ENCODE data around the gene MGAT5. TPM values are rescaled to one million over a fixed set of nuclear protein-coding genes. Genes with fewer than 3 reads are reported as not detected.

The MGAT5 gene
- total RNA-seq, 4 donors from 2014 or later: 34.1 to 47.5 (median 42.6) TPM

DNA sequence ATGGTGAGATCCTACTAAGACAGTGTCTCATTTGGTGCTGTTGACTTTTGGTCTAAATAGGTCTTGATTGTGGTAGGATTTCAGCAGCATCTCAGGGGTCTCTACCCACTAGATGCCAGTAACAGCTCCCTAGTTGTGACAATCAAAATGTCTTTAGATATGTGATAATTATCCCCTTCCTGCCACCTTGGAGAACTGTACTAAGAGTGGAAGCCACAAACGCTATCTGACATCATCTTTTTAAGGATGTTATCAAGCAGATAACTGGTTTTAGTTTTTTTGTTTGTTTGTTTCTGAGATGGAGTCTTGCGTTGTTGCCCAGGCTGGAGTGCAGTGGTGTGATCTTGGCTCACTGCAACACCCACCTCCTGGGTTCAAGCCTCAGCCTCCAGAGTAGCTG, 3.1 kb downstream of the MGAT5 start:
- Histone ChIP-seq H3K9me3 (no peaks in the 10 kb centered on the region), H3K4me1 (peaks cover 0 to 67% (median 57%) of the 10 kb centered on the region in 4 donors), H3K36me3 (no peaks in the 10 kb centered on the region), H3K4me3 (no peak overlapping the region), H3K27ac (no peak overlapping the region), H3K27me3 (no peaks in the 10 kb centered on the region)
- TF ChIP-seq, protein P1, sequence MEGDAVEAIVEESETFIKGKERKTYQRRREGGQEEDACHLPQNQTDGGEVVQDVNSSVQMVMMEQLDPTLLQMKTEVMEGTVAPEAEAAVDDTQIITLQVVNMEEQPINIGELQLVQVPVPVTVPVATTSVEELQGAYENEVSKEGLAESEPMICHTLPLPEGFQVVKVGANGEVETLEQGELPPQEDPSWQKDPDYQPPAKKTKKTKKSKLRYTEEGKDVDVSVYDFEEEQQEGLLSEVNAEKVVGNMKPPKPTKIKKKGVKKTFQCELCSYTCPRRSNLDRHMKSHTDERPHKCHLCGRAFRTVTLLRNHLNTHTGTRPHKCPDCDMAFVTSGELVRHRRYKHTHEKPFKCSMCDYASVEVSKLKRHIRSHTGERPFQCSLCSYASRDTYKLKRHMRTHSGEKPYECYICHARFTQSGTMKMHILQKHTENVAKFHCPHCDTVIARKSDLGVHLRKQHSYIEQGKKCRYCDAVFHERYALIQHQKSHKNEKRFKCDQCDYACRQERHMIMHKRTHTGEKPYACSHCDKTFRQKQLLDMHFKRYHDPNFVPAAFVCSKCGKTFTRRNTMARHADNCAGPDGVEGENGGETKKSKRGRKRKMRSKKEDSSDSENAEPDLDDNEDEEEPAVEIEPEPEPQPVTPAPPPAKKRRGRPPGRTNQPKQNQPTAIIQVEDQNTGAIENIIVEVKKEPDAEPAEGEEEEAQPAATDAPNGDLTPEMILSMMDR (IDR thresholded peaks at IDR 0.05): no peak
- TF ChIP-seq POLR2A (IDR thresholded peaks at IDR 0.05) (no peak), EP300 (IDR thresholded peaks at IDR 0.05) (no peak)
- WGBS, 2 donors: 94 to 97% methylated on average over 2 of the region's 2 CpGs
- no peak for DNase-seq (ENCODE audit: low spot score in 2 of 2)

DNA sequence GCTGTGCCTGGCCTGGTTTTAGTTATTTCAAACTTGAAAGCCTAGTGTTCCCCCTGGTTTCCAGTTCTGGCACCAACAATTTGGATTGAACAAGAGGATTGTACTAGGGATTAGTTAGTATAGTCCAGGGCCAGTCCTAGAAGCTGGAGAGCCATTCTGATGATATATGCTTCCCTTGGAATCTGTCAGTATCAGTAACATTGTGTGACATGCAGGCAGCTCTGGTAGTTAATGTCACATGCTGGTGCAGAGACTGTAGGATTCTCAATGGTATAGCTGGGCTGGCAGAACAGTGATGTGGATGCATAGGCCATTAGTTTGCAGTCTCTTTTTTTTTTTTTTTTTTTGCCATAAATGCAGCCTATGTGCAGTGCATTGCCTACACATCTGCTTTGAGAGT, 3.6 kb downstream of the MGAT5 start:
- TF ChIP-seq, protein P1 (IDR thresholded peaks at IDR 0.05): no peak
- TF ChIP-seq POLR2A (IDR thresholded peaks at IDR 0.05) (no peak), EP300 (IDR thresholded peaks at IDR 0.05) (no peak)
- Histone ChIP-seq H3K36me3 (no peaks in the 10 kb centered on the region), H3K27me3 (no peaks in the 10 kb centered on the region), H3K4me3 (no peak overlapping the region), H3K4me1 (peaks cover 0 to 69% (median 60%) of the 10 kb centered on the region in 4 donors), H3K9me3 (no peaks in the 10 kb centered on the region), H3K27ac (no peak overlapping the region)
- DNase-seq (ENCODE audit: low spot score in 2 of 2): no peak

DNA sequence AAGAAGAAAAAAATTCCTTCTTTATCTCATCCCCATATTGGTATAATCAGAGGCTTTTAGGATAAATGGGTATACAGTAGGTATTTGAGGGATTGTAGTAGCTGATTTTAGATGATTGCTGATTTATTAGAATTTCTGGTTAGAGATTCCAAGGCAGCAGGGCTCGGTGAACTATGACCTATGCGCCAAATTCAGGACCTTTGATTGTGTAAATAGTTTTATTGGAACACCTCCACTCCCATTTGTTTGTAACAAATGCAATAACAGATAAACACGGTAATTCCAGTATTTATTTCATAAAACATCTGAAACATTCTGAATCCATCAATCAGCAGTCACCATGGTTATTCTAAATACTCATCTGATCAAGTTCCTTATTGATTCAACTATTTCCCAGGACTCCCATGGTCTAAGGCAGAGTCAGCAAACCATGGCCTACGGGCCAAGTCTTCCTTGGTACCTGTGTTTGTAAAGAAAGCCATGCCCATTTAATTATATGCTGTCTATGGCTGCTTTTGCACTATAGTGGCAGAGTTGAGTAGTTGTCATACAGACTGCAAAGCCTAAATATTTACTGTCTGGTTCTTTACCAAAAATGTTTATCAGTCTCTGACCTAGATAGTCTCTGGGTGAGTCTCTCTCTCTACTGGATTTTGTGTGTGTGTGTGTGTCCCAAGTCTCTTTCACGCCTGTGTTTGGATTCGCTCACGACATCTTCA, 4.3 kb downstream of the MGAT5 start:
- 92% methylated on average over 7 of the region's 7 CpGs for WGBS, 2 donors
- Histone ChIP-seq H3K4me3 (no peak overlapping the region), H3K4me1 (peaks cover 0 to 74% (median 59%) of the 10 kb centered on the region in 4 donors), H3K27ac (peak overlapping the region in 3 of 4 donors; percentile 50 to 74 (median 63)), H3K36me3 (no peaks in the 10 kb centered on the region), H3K9me3 (no peaks in the 10 kb centered on the region), H3K27me3 (no peaks in the 10 kb centered on the region)
- DNase-seq (ENCODE audit: low spot score in 2 of 2): no peak
- TF ChIP-seq, protein P1 (IDR thresholded peaks at IDR 0.05): no peak
- TF ChIP-seq EP300 (IDR thresholded peaks at IDR 0.05): no peak
- TF ChIP-seq POLR2A (IDR thresholded peaks at IDR 0.05): no peak

DNA sequence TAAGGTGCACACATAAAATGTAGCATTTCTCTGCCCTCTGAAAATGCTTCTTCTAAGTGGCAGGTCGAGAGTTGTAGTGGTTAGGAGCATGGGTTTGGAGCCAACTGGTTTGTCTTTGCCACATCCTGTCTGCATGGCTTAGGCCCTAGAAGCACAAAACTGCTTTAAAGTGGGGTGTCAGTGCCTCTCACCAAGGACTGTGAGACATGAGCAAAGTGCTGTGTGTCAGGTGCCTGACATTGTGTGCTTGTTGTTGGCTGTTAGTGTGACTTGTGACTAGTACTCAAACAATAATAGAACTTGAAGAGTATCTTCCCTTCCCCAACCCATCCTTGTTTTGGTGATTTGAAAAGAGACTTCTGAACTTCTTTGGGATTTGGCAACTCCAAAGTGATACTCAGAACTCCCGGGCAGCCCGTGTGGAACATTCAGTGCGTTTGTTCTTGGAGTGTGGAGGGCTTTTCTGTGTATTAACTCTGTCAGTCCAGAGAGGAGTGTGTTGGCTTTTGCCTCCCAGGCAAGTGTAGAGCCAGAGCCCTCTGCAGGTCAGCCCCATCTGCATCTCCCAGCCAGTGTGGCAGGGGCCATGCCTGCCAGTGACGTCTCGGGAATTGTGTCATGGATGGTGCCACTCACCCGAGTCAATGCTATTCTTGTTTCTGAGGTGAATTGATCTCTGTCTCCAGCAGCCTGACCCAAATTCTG, 5.0 kb downstream of the MGAT5 start:
- Histone ChIP-seq H3K27me3 (no peaks in the 10 kb centered on the region), H3K4me3 (no peak overlapping the region), H3K27ac (peak overlapping the region in 3 of 4 donors; percentile 50 to 74 (median 63)), H3K36me3 (no peaks in the 10 kb centered on the region), H3K4me1 (peaks cover 0 to 70% (median 53%) of the 10 kb centered on the region in 4 donors), H3K9me3 (no peaks in the 10 kb centered on the region)
- TF ChIP-seq, protein P1 (IDR thresholded peaks at IDR 0.05): no peak
- TF ChIP-seq POLR2A (IDR thresholded peaks at IDR 0.05) (no peak), EP300 (IDR thresholded peaks at IDR 0.05) (no peak)
- WGBS, 2 donors: 35 to 44% methylated on average over 7 of the region's 7 CpGs
- DNase-seq (ENCODE audit: low spot score in 2 of 2): no peak

DNA sequence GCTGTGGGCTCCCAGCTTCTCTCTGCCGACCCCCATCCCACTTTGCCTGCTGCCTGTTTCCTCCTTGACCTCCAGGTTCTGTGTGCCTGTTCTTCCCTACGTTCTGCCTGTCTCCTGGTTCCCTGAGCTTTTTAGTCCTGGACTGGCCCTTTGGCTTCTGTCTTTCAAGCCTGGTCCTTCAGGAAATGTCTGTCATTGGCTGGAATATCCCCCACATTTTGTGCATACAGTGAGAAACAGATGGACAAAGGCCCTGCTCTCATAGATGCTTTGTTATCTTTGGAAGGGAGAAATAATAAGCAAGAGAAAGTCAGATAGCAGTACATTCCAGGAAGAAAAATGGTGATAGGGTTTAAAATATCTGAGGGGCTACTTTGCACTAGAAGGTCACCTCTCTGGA, 5.7 kb downstream of the MGAT5 start:
- H3K27me3 ChIP-seq: no peaks in the 10 kb centered on the region

More for the DNA sequence above, 5.7 kb downstream of the MGAT5 start:
- DNase-seq (ENCODE audit: low spot score in 2 of 2): no peak
- 38 to 57% methylated on average over 2 of the region's 2 CpGs for WGBS, 2 donors
- peak overlapping the region in 3 of 4 donors; percentile 50 to 74 (median 63) for H3K27ac ChIP-seq
- H3K9me3 ChIP-seq: no peaks in the 10 kb centered on the region
- TF ChIP-seq, protein P1 (IDR thresholded peaks at IDR 0.05): no peak
- no peak for TF ChIP-seq EP300 (IDR thresholded peaks at IDR 0.05)
- TF ChIP-seq POLR2A (IDR thresholded peaks at IDR 0.05): no peak
- H3K36me3 ChIP-seq: no peaks in the 10 kb centered on the region
- H3K4me3 ChIP-seq: no peak overlapping the region
- peaks cover 0 to 63% (median 47%) of the 10 kb centered on the region in 4 donors for H3K4me1 ChIP-seq
